ENCODE results near the gene PIGK.

The PIGK gene

DNA sequence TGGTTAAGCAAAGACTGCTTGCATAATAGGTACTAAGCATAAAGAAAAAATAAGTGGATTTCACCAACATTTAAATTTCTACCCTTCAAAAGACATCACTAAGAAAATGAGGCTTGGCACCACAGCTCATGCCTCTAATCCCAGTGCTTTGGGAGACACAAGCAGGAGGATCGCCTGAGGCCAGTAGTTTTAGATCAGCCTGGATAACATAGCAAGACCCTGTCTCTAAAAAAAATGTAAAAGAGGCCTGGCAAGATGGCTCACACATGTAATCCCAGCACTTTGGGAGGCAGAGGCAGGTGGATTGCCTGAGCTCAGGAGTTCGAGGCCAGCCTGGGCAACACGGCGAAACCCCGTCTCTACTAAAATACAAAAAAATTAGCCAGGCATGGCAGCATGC is 73.0 kb downstream of the PIGK start:
- no peak for TF ChIP-seq CTCF (IDR thresholded peaks at IDR 0.05)
- Histone ChIP-seq H3K9me3 (no peaks in the 10 kb centered on the region), H3K36me3 (no peaks in the 10 kb centered on the region), H3K4me3 (ENCODE audit: low read depth in 1 of 2, low read length in 1 of 2) (no peak overlapping the region), H3K27ac (no peak overlapping the region), H3K27me3 (no peaks in the 10 kb centered on the region), H3K4me1 (ENCODE audit: control insufficient read depth in 1 of 2, insufficient read depth in 1 of 2, low read depth in 1 of 2, low read length in 1 of 2) (peaks cover 0 to 4% of the 10 kb centered on the region in 2 experiments)

DNA sequence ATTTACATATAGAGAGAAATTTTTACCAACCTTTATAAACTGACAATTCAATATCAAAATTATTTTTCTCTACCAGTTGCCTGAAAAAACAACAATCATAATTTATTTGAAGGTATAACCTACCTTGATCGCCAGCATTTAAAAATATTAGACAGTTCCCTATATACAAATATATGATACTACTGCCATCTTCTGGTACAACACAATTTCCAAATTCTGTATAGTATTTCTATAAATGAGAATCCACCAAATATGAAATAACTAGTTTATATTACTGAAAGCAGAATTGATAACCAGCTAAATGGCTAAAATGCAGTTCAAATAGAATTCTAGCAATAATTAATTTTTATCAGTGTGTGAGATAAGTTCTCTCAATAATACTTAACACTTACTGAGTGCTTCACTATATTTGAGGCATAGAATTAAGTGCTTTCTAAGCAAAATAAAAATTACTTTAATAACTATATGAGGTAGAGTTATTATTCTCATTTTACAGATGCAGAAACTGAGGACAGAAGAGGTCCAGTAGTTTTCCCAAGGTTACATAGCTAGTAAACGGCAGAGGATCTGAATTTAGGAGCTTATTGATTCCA is 75.6 kb downstream of the PIGK start:
- Histone ChIP-seq H3K27ac (no peak overlapping the region), H3K36me3 (no peaks in the 10 kb centered on the region), H3K9me3 (no peaks in the 10 kb centered on the region), H3K4me3 (ENCODE audit: low read depth in 1 of 2, low read length in 1 of 2) (no peak overlapping the region), H3K27me3 (no peaks in the 10 kb centered on the region), H3K4me1 (ENCODE audit: control insufficient read depth in 1 of 2, insufficient read depth in 1 of 2, low read depth in 1 of 2, low read length in 1 of 2) (peaks cover 5 to 15% of the 10 kb centered on the region in 2 experiments)
- no peak for TF ChIP-seq CTCF (IDR thresholded peaks at IDR 0.05)

DNA sequence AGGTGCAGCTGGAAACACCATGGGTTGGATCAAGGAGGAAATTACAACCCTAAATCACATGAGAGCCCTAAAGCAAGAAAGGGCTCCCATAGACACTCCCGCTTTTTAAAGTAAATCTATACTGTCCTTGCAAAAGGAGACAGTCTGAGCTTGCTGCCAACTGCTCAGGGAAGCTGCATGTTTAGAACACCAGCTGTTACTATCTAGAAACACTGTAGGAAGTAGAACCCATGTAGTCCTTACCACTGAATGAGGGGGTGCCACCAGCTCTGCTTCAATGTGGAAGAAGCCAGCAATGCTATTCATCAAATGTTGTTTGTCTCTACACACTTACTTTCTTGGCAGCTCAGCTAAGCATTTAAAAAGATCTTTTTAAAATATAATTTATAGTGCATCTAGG is 79.8 kb downstream of the PIGK start:
- no peaks in the 10 kb centered on the region for H3K9me3 ChIP-seq
- no peaks in the 10 kb centered on the region for H3K27me3 ChIP-seq
- H3K36me3 ChIP-seq, result no peaks in the 10 kb centered on the region
- TF ChIP-seq CTCF (IDR thresholded peaks at IDR 0.05), result no peak
- no peak overlapping the region for H3K4me3 ChIP-seq (ENCODE audit: low read depth in 1 of 2, low read length in 1 of 2)
- peaks cover 5 to 12% of the 10 kb centered on the region in 2 experiments for H3K4me1 ChIP-seq (ENCODE audit: control insufficient read depth in 1 of 2, insufficient read depth in 1 of 2, low read depth in 1 of 2, low read length in 1 of 2)
- no peak overlapping the region for H3K27ac ChIP-seq

GRCh38 chr1:77134359-77134758 is 84.9 kb downstream of the PIGK start:
- H3K27me3 ChIP-seq, result no peaks in the 10 kb centered on the region
- no peaks in the 10 kb centered on the region for H3K9me3 ChIP-seq
- no peak for TF ChIP-seq CTCF (IDR thresholded peaks at IDR 0.05)
- peaks cover 4 to 6% of the 10 kb centered on the region in 2 experiments for H3K4me1 ChIP-seq (ENCODE audit: control insufficient read depth in 1 of 2, insufficient read depth in 1 of 2, low read depth in 1 of 2, low read length in 1 of 2)
- H3K27ac ChIP-seq, result no peak overlapping the region
- no peaks in the 10 kb centered on the region for H3K36me3 ChIP-seq
- no peak overlapping the region for H3K4me3 ChIP-seq (ENCODE audit: low read depth in 1 of 2, low read length in 1 of 2)

DNA sequence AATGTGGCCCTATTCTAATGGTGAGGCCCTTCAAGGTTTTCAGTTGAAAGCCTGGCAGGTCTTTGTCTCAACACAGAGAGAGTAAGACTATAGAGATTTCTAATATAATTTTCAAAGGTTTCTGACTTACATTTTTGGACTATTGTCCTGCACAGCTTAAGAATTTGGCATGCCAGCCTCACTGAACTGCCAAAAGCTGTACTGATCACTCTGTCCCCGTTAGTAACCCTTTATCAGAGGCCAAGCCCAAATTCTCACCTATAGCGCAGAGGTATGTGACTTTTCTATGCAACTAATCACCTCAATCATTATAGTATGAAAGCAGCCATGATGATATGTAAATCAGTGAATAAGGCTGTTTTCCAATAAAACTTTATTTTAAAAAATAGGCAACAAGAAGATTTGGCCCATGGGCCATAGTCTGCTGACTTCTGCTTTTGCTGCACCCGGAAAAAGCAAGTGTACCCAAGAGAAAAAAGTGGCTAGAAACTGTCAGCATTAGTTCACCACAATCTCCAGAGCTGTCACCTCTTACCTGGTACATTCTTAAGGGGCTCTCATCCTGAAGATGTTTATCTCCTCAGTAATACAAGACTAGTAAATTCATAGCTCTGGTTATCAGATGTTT is 85.4 kb downstream of the PIGK start:
- peaks cover 0 to 1% of the 10 kb centered on the region in 2 experiments for H3K4me1 ChIP-seq (ENCODE audit: control insufficient read depth in 1 of 2, insufficient read depth in 1 of 2, low read depth in 1 of 2, low read length in 1 of 2)
- no peak for TF ChIP-seq CTCF (IDR thresholded peaks at IDR 0.05)
- no peaks in the 10 kb centered on the region for H3K9me3 ChIP-seq
- no peaks in the 10 kb centered on the region for H3K36me3 ChIP-seq
- H3K27ac ChIP-seq, result no peak overlapping the region
- H3K27me3 ChIP-seq, result no peaks in the 10 kb centered on the region
- no peak overlapping the region for H3K4me3 ChIP-seq (ENCODE audit: low read depth in 1 of 2, low read length in 1 of 2)
